ENCODE results near the gene TUFT1.

TUFT1 gene, protein sequence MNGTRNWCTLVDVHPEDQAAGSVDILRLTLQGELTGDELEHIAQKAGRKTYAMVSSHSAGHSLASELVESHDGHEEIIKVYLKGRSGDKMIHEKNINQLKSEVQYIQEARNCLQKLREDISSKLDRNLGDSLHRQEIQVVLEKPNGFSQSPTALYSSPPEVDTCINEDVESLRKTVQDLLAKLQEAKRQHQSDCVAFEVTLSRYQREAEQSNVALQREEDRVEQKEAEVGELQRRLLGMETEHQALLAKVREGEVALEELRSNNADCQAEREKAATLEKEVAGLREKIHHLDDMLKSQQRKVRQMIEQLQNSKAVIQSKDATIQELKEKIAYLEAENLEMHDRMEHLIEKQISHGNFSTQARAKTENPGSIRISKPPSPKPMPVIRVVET

DNA sequence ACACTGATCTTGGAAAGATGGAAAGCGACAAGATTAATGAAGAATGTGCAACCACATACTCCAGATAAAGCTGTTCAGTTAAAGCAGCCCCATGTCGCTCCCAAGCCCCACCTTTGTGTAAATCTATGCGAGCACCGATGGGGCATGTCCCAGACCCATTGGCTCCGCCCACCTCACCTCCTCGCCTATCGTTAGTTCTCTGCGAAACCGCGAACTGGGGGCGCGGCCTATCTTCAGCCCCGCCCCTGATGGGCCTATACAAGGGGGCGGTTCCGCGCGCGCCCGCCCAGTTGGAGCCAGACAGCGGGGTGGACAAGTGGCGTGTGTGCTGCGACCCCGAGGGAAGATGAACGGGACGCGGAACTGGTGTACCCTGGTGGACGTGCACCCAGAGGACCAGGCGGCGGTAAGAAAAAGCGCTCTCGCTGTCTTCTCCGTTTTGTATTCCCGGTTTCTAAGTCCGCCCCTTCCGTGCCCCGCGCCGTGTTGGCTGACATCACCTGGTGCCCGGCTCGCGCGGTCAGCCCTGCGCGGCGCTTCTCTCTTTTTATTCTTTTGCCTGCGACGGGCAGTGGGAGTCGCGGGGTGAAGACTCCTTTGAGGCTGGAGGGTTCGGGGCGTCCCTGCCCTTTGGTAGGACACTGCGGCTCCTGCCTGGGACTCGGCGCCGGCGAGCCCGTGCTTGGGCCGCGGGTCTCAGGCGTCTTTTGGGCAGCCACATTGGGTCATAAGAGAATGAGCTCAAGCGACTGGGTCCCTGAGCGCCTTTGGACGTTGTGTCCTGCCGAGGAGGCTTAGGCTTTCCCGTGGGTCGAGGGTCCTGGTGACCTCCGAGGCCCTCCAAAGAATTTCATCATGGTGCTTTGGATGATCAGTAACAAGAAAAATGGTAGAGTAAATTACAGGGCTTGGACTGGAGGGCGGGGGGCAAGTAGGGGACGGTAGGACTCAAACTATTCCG is at the start of gene TUFT1:
Gene TUFT1 (plus strand): TSS at position 289 of the 961 bp plus-strand sequence. CDS start 58 bp downstream, at position 347.
- FAIRE-seq (peak; percentile 71), DNase-seq (ENCODE audit: low spot score) (peak; percentile 89)

DNA sequence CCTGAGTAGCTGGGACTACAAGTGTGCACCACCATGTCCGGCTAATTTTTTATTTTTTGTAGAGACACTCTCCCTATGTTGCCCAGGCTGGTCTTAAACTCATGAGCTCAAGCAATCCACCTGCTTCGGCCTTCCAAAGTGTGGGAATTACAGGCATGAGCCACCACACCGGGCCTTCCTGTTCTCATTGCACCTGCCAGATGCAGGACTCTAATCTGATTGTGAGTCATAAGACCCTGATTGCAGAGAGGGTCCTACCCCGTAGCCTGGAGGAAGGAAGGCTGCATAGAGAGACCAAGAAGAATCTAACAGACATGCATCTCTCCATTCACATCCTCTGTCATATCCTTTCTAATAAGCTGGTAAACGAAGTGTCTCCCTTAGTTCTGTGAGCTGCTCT is 48.5 kb upstream of the TUFT1 start:
- DNase-seq (ENCODE audit: low spot score) (no peak), FAIRE-seq (no peak)

DNA sequence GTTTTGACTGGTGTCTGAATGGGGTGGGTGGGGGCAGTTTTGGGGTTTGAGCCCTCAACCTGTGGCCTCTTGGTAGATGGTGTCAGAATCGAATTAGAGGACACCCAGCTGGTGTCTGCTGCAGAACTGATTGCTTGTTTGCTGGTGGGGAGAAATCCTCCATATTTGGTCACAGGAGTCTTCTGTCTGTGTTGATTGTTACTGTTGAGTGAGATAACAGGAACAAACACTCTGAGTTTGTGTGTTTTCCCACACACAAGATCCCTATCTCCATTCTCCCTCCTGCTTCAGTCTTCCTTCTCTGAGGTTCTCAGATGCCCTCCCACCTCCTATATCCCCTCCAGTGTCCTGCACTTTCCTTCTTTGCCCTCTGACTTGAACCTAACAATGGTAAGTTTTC is 48.0 kb upstream of the TUFT1 start:
- FAIRE-seq, result no peak
- no peak for DNase-seq (ENCODE audit: low spot score)

DNA sequence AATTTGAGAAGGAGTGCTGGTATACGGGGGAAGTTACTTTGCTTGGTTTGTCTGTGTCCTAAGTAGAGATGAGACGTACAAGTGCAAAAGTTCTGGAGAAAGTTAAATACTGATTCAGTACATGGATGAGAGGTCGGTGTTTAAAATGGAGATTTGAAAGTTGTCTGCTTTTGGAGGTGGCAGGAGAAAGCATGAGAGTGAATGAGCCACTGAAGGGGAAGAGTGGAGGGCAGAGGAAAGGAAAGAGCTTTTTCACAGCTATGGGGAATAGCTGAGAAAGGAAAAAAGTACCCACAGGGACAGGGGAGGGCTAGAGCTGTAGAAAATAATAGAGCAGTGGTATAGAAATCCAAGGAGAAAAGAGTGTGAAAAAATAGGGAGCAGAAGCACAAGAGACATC is 47.1 kb upstream of the TUFT1 start:
- no peak for DNase-seq (ENCODE audit: low spot score)
- no peak for FAIRE-seq

DNA sequence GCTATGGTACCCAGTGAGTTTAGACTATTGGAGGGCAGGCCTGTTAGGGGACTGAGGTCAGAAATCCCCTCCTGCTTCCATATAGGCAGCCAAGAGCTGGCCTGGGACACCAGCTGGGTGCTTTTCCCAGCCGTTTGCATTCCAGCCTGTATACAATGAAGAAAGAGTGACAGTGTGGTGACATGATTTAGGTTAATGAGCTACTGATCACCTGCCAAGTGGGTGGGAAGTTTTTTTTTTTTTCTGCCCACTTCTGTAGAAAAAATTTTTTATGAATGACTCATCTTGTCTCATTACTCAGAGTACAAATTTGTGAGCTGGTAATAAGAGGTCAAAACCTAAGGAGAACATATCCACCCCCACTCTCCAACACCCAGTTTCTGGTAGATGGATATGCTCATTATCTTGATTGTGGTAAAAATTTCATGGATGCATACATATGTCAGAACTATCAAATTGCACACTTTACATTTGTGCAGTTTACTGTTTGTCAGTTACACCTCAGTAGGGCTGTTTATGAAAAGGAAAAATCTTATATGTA is 45.3 kb upstream of the TUFT1 start:
- DNase-seq (ENCODE audit: low spot score) (peak; percentile 88), FAIRE-seq (peak; percentile 92)

DNA sequence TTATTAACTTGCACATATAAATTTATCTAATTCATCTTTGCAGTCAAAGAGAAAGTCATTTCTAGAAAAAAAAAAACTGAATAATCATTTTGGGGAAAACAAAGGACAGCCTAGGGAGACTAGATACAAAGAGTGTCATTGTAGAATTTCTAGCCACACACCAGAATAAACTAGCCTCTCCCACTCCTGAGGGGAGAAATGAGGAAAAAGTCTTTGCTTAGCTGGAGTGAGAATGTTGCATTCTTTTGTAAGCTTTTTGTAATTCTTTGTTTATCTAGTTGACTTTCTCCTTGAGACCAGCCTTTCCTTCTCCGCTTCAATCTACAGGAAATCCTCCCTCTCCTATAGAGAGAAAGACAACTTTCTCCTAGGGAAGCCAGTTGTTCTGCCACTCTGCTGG is 44.8 kb upstream of the TUFT1 start:
- FAIRE-seq (no peak), DNase-seq (ENCODE audit: low spot score) (no peak)

DNA sequence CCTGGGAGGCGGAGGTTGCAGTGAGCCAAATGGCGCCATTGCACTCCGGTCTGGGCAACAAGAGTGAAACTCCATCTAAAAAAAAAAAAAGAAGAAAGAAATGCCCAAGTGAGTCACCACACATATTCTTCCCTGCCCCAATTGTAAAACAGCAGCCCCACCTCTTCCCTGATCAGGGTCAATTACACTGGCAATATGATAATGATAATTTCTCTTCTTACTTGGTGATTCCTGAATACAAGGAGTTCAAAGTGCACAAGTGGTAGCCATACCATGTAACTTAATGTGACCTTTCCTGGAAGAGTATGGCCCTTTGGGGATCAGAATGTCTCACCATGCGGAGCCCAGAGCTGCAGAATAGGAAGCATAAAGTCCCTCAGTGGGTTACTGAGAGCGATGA is 40.7 kb upstream of the TUFT1 start:
- no peak for FAIRE-seq
- DNase-seq (ENCODE audit: low spot score), result no peak

DNA sequence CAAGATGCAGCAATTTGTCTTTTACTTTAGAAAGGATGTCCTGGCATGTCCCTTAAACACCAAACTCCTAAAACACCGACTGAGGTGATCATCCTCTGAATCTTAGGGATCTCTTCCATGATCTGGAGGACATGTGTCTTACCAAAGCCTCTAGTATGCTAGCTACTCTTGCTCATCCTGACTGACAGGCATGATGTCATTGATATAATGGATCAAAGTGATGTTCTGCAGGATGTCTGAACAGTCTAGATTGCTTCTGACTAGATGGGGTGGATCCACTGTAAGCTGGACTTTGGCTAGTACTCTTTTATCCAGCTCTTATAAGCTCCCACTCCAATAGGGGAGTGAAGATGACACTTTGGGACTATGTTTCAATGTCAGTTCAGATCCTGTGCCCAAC is 40.2 kb upstream of the TUFT1 start:
- no peak for FAIRE-seq

DNA sequence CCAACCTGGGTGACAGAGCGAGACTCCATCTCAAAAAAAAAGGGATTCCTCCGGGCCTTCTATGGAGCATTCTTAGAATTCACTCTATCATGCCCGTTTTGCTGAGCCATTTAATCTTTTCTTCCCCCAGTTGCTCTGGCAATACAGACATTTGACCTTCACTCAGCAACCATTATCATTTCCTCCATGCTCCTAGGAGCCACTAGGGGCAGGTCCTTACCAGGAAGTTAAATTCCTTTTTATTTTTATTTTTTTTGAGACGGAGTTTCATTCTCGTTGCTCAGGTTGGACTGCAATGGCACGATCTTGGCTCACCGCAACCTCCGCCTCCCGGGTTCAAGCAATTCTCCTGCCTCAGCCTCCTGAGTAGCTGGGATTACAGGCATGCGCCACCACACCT is 38.6 kb upstream of the TUFT1 start:
- no peak for DNase-seq (ENCODE audit: low spot score)
- no peak for FAIRE-seq

More for the DNA sequence above, 40.2 kb upstream of the TUFT1 start:
- no peak for DNase-seq (ENCODE audit: low spot score)

DNA sequence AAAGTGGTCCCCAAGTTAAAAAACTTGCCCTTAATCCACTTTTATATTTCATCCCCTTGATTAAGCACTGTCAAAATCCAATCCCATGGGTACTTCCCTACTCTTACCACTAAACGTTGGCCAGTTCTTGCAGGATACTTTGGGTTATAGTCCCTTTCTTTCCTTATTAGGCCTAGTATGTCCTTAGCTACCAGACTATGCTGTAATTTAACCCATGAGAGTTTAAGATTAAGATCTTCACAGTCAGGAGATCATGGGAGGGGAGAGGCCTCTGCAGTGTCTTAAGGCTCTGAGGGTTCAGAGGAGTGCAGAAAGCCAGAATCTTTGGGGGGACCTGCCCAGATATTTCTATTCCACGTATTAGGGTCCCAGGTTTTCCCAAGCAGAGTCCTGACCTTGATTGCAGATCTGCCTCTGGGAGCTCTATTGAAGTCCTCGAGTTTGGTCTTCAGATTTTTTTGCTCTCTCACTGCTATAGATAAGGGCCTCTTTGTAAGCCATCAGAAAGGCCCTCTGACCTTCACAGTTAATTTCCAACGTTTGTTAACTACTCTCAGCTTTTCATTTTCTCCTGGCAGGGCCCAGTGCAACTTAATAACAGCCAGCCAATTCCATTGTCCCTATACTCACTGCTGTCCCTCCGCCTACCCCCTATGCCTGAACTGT is 37.9 kb upstream of the TUFT1 start:
- FAIRE-seq (no peak), DNase-seq (ENCODE audit: low spot score) (no peak)

DNA sequence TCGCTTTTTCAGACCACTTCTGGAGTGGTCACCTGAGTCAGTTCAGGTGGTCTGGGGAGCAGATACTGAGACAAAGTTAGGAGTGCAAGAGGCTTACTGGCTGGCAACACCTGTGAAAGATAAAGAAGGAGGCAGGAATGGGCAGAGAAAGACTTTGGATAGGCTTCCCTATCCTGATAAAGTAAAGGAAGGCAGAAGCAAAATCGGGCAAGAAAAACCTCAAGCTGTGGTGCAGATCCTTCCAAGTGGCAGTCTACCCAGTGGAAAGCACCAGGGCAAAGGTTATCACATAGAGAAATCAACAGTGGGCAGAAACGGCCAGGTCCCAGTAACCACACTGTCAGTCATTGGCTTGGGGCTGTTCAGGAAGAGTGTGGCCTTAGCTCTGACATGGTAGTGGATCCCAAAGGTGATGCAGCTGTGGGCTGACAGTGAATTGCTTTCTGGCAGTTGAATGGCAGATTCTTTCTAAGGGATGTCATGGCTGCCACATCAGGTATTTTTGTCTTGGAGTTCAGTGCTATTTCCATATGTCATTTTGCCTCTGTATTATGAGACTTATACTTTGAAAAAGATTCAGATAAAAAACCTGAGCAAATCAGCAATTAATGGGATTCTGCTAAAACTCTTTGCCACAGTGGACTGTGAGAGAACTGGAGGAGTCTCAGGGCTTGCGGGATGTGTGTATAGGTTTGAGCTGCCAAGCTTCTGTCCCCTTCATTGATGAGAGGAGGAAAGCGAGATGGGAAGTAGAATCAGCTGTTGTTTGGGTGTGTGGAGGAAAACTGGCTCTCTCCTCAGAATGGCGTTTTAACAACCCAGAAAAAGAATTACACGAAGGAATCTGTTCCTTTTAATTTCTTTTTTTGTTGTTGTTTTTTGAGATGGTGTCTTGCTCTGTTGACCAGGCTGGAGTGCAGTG is 37.0 kb upstream of the TUFT1 start:
- peak; percentile 81 for FAIRE-seq
- DNase-seq (ENCODE audit: low spot score), result peak; percentile 80

DNA sequence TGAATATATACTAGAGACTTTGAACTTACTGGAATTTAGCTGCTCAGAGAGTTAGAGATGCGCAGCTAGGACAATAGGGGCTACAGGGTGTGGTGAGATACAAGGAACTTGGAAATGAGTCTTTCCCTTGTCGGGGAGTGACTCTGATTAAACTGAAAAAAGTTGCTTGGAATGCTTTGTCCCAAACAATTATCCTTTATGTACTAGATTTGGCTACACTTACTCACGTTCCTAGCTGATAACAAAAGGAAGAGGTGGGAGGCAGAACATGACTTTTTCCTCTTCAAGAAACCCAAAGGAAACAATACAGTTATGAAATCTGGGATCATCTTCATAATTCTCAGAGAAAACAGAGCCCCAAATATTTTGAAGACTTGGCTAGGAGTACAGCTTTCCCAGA is 35.9 kb upstream of the TUFT1 start:
- DNase-seq (ENCODE audit: low spot score) (no peak), FAIRE-seq (no peak)

DNA sequence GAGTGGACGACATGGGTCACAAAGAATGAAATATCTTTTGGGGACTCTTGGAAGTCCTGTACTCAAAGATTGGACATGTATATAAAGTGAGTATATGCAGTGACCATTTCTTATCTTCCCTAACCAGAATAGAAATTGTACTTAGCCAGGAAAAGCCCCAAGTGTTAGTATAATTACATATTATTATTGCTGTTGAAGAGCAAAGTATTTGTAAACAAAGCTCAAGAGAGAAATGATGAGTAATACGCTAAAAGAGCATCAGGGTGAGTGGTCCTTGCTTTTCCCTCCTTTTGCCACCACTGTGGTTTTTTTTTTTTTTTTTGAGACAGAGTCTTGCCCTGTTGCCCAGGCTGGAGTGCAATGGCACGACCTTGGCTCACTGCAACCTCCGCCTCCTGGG is 35.4 kb upstream of the TUFT1 start:
- no peak for DNase-seq (ENCODE audit: low spot score)
- no peak for FAIRE-seq

DNA sequence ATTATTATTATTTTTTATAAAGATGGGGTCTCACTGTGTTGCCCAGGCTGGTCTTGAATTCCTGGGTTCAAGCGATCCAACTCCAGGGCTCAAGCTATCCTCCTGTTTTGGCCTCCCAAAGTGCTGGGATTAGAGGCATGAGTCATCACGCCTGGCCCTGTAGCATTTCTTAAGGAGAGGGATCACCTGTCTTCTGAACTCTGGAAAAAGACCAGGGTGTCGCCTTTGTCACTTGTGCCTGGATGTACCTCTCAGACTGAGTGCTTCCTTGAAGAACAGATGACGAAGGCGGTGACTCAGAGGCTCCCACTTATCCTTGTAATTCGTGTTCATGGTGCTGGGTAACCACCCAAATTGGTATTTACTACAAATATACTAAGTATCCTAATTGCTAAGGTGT is 31.3 kb upstream of the TUFT1 start:
- no peak for FAIRE-seq
- no peak for DNase-seq (ENCODE audit: low spot score)

DNA sequence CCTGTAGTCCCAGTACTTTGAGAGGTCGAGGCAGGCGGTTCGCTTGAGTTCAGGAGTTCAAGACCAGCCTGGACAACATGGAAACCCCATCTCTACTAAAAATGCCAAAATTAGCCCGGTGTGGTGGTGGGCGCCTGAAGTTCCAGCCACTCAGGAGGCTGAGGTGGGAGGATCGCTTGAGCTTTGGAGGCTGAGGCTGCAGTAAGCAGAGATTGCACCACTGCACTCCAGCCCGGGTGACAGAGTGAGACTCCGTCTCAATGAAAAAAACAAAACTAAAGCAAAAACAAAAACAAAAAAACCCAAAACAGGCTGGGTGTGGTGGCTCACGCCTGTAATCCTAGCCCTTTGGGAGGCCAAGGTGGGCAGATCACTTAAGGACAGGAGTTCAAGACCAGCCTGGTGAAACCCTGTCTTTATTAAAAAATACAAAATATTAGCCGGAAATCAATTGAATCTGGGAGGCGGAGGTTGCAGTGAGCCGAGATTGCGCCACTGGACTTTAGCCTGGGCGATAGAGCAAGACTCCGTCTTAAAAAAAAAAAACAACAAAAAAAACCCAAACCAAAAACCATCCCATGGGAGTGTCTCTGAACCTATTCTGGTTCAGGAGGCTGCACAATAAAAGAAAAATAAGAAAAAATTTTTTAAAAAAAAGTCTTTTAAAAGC is 30.6 kb upstream of the TUFT1 start:
- no peak for FAIRE-seq

DNA sequence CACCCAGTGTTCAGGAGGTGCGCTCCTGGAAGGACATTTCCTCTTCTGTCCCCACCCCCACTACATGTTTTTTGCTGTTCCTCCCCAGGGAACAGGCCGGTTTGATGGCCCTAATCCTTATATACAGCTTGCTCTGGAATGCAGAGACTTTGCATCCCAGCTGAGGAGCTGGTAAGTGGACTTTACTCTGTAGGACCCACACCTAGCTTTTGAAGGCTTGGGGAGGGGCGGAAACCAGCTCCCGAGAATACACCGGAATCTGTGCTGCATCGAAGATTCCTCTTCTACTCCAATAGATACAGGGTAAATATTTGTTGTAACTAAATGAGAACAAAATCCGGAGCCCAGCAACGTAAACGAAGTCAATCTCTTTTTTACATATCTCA is 30.1 kb upstream of the TUFT1 start:
- FAIRE-seq, result no peak
- DNase-seq (ENCODE audit: low spot score), result no peak

More for the DNA sequence above, 30.6 kb upstream of the TUFT1 start:
- no peak for DNase-seq (ENCODE audit: low spot score)

DNA sequence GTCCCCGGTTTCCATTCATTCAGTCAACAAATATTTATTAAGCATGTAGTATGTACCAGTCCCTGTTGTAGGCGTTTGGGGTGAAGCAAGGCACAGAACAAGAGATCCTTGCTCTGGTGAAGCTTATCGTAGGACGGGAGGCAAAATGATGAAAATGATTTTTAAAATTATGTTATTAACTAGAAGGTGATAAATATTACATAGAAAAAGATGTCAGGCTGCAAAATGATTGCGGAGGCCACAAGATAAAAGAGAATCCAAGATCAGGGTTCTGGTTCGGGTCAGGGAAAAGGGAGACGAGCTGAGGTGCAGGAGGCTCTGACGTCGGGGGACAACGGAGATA is 29.5 kb upstream of the TUFT1 start:
- no peak for FAIRE-seq
- DNase-seq (ENCODE audit: low spot score), result no peak

DNA sequence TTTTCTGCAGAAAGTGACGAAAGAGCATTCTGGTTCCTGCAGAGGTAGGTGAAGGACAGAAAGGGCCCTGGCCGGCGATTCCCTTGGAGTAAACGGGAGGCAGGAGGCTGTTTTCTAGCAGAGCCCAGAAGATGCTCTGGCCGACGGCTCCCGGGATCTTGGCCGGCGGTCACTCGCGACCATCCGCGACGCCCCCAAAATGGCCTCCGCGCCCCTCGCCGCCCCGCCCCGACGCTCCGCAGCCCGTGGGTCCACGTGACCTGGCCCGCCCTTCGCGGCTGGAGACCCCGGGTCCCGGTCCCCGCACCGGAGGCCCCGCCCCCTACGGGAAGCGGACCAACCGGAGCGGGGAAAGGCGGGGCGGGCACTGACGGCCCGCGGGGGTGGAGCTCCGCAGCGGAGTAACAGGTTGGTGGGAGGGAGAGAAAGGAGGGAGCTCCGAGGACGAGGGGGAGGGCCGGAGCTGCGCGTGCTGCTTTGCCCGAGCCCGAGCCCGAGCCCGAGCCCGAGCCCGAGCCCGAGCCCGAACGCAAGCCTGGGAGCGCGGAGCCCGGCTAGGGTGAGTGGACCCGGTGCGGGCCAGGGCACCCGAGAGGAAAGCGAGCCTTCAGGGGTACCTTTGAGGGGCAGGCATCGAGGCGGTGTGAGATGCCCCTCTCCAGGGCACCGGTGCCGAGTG is 29.0 kb upstream of the TUFT1 start, which contains the start of gene CGN:
Gene CGN (plus strand): TSS at position 431 of the 679 bp plus-strand sequence. CDS start 7,133 bp downstream, outside the sequence.
- DNase-seq (ENCODE audit: low spot score) (peak; percentile 43), FAIRE-seq (no peak)

DNA sequence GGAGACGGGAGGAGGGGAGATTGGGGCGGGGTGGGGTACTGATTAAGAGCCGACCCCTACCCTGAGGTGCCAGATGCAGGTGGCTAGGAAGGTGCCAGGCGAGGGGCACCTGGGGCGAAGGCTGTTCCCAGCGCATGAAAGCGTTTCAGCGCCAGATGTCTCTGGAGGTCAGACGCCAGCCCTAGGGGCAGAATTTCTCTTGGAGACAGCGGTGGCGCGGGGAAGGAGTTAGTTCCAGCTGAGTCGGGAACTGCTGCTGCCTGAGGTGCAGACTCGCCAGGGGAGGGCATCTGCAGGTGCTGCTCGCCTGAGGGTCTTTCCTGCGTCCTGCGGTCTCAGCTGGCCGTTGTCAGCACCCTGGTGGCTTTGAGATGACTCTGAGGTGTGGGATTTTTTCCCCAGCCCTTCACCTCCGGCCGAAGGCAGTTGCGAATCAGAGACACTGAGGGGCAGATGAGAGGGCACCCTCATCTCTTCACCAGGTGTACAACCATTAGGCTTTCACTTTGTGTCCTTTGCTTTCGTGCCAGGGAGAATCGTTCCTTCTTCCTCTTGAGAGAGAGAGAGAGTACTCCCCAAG is 28.4 kb upstream of the TUFT1 start:
- DNase-seq (ENCODE audit: low spot score) (no peak), FAIRE-seq (no peak)
